HG03575 (cell line): Measurements from ENCODE around the gene CCL19.

Experiments used
- ATAC-seq: cut with Tn5 transposase; IDR thresholded peaks from one replicate; pipeline ENCODE4 v1.9.1; 2021; ENCODE audit not compliant: unreplicated experiment, insufficient number of reproducible peaks, low FRiP score; ENCODE audit errors: extremely low read depth

Gene CCL19

DNA sequence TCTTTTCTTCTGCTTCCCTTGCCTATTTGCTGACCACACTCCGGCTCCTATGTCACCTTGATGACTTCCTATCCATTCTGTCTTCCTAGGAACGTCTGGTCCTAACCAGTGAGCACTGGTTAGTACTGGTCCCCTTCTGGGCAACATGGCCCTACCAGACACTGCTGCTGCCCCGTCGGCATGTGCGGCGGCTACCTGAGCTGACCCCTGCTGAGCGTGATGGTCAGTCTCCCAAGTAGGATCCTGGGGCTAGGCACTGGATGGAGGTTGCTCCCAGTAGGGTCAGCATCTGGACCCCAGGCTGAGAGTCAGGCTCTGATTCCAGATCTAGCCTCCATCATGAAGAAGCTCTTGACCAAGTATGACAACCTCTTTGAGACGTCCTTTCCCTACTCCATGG lies 42.4 kb downstream of the CCL19 start:
- ATAC-seq, result no peak

DNA sequence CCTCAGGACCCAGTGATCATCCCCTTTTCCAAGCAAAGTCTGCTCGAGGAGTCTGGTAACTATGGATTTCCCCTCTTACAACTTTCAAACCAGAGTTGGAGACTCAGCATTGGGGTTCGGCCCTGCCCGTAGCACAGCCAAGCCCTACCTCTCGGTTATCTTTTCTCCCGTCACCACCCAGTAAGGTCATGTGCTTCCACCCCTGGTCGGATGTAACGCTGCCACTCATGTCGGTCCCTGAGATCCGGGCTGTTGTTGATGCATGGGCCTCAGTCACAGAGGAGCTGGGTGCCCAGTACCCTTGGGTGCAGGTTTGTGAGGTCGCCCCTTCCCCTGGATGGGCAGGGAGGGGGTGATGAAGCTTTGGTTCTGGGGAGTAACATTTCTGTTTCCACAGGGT lies 43.4 kb downstream of the CCL19 start:
- ATAC-seq, result no peak

DNA sequence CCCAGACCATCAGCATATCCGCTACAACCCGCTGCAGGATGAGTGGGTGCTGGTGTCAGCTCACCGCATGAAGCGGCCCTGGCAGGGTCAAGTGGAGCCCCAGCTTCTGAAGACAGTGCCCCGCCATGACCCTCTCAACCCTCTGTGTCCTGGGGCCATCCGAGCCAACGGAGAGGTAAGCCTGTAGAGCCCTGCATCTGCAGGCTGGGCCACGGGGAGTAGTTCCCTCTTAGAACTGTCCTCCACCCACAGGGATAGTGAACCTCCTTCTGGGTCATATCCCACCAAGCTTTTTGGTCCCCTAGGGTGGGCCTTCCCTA lies 44.0 kb downstream of the CCL19 start:
- no peak for ATAC-seq

DNA sequence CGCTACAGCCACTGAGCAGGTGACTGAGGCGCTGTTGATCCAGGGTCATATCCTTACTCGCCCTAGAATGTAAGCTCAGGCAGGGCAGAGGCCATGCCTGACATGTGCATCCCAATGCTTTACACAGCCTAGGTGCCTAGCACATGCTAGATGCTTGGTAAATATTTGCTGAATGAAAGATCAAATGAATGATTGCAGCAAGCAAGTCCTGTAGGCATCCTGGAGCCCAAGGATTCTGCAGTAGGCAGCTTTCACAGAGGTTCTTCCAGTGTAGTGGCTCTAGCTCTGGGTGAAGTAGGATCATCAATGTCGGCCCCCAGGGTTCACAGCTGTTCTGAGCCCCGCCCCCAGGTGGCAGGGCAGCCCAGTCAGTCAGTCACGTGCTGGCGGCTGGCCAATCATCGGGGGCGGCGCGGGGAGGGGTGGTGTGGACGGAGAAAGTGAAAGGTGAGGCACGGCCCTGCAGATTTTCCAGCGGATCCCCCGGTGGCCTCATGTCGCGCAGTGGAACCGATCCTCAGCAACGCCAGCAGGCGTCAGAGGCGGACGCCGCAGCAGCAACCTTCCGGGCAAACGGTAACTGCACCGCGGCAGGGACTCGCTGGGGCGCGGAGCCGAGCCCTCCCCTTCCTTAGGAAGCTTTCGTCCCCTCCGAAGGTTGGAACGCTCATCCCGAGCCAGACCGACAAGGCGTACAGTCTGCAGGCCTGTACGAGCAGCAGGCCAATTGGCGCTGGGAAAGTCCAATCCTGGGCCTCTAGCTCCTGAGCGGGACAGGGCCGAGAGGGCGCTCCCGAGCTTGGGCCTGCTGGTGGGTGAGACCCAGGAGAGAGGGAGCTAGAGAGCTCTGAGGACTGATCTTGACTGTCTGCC lies 44.6 kb downstream of the CCL19 start, which contains the start of gene GALT:
GALT (plus strand) TSS at position 465 of the 873 bp plus-strand sequence; CDS start at position 495, 30 bp downstream.
- ATAC-seq, result no peak

DNA sequence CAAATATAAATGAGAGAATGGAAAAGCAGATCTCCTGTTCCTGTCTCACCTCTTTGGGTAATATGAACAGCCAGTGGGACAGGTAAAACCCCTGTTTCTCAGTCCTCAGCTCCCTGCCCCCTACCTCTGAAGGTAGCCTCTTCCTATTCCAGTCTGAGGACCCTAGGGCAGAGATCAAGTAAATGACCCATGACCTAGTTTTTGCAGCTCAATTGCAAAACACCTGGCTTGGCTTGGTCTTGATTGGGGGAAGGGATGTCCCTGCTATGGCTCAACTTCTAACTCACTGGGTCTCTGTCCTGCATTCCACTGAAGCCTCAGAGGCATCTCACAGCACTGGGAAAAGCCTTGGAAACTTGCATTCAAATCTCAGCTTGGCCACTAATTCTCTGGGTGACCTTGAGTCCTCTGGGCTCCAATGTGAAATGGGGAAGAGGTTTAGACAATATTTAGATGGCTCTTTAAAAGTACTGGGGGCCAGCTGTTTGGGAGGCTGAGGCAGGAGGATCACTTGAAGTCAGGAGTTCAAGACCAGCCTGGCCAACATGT lies 46.2 kb downstream of the CCL19 start:
- ATAC-seq, result no peak

DNA sequence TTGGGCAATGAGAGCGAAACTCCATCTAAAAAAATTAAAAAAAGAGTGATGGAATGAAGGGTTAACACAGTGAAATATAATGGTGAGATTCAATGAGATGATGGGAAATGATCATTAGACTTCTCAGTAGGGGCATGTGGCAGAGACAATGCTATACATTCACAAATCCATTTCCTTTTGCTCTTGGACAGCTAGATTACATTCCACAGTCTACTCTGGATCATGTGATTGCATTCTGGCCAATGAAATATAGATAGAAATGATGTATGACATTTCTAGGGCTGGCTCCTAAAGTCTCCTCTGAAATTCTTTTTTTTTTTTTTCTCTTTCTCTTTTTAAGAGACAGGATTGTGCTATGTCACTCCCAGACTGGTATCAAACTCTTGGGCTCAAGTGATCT lies 48.4 kb downstream of the CCL19 start:
- ATAC-seq, result no peak
